Aorta (tissue), 5 donors: ENCODE data around the gene AMMECR1. TPM values are rescaled to one million over a fixed set of nuclear protein-coding genes. Genes with fewer than 3 reads are reported as not detected.
"Not testable (repeated sequence)": the region's sequence is repeated elsewhere in the genome, so short reads cannot be mapped to it uniquely, and the experiment has no call there.

Source experiments
- ATAC-seq: fragments of 200-7000 bp; cut with Tn5 transposase; one replicate; pipeline ENCODE4 v1.9.1; 2022; ENCODE audit warnings: moderate library complexity; ENCODE audit not compliant: low FRiP score
- DNase-seq, 2 donors: peaks; one replicate each; pipeline ENCODE4 v3.0.0-alpha.2; 2020
- H3K27ac ChIP-seq, 2 donors: one replicate each; pipeline ENCODE4 v1.5.1; 2013; ENCODE audit warnings: low read length in 2 of 2, mild to moderate bottlenecking in 2 of 2, moderate library complexity in 2 of 2, control low read depth in 1 of 2, inconsistent platforms in 1 of 2, low read depth in 1 of 2
- H3K27me3 ChIP-seq, 2 donors: one replicate each; pipeline ENCODE4 v1.6.1; 2013; ENCODE audit warnings: control low read depth in 1 of 2, low read length in 1 of 2, mild to moderate bottlenecking in 1 of 2, moderate library complexity in 1 of 2; ENCODE audit not compliant: insufficient read depth in 2 of 2, control insufficient read depth in 1 of 2
- H3K36me3 ChIP-seq, 2 donors: one replicate each; pipeline ENCODE4 v1.6.1; 2013; ENCODE audit warnings: control low read depth in 1 of 2, low read length in 1 of 2, mild to moderate bottlenecking in 1 of 2; ENCODE audit not compliant: insufficient read depth in 2 of 2, control insufficient read depth in 1 of 2
- H3K4me1 ChIP-seq, 2 donors: one replicate each; pipeline ENCODE4 v1.6.1; 2013; ENCODE audit warnings: low read length in 2 of 2, control low read depth in 1 of 2, mild to moderate bottlenecking in 1 of 2, moderate library complexity in 1 of 2; ENCODE audit not compliant: insufficient read depth in 2 of 2, control insufficient read depth in 1 of 2
- H3K4me3 ChIP-seq, 2 donors: one replicate each; pipeline ENCODE4 v1.5.1; 2013; ENCODE audit warnings: low read length in 2 of 2, control low read depth in 1 of 2, mild to moderate bottlenecking in 1 of 2
- H3K9me3 ChIP-seq: one replicate; pipeline ENCODE4 v1.6.1; 2013; ENCODE audit warnings: mild to moderate bottlenecking, low read length; ENCODE audit not compliant: control insufficient read depth
- WGBS, 2 donors: extraction: QIAGEN DNeasy Blood & Tissue Kit; methylation state at CpG; one replicate each; pipeline ENCODE4 v1.1.7; 2013; 5-methylcytosine and 5-hydroxymethylcytosine counted together
- intact Hi-C, 2 donors: fragments of 100-400 bp; cut with DNase I; formaldehyde crosslinking; loops; one replicate each; pipeline versions ENCODE4 v1.14.2 to v1.15.0; 2022
- polyA plus RNA-seq, 2 donors: library from polyadenylated mRNA; stranded (reverse); fragments of 200-250 nt; gene quantifications; one replicate each; pipeline ENCODE4 v1.2.3, GENCODE V29; 2013
- total RNA-seq, 2 donors: library from RNA; stranded (reverse); fragmentation: NEBNext Ultra II Directional; extraction: Animal tissue kit (Norgen Biotek cat#: 25700); gene quantifications; one replicate each; pipeline ENCODE4 v1.2.1, GENCODE V29; 2021
- donor health status: healthy with polysubstance abuse.
- donor health status: Bipolar disorder and iron deficiency.
- donor health status: DM: no; HTN: no; CAD: no.
- donor health status: DM: no; HTN: no; CAD: no.
- donor health status: DM: yes; HTN: yes; CAD: no.

Gene AMMECR1
- total and polyA plus RNA-seq, 4 donors = 0.92 to 4.0 (median 2.3) TPM

DNA sequence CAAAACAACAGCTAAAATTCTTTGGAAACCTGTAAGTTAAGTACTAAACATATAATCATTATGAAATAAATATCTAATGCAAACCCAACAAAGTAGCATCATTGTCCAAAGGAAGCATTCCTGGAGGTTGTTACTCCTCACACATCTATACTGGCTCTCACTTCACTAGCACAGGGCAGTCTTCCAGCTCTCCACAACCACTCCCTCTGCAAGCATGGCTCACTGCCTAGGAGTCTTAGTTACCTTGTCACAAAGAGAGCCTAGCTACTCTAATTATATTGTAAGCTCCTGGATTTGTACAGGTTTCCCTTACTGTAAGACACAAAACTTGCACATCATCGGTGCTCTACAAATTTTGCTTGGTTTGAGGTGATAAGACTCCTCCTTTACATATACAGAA lies 76.1 kb downstream of the AMMECR1 start:
- no peaks in the 10 kb centered on the region for H3K4me1 ChIP-seq
- no peak overlapping the region for H3K27ac ChIP-seq
- H3K9me3 ChIP-seq = no peaks in the 10 kb centered on the region
- intact Hi-C loops = no loop called here
- no peak for DNase-seq
- H3K4me3 ChIP-seq = no peak overlapping the region
- ATAC-seq = no peak
- no peaks in the 10 kb centered on the region for H3K36me3 ChIP-seq
- 67 to 97% methylated on average over 1 of the region's 1 CpG for WGBS, 2 donors
- no peaks in the 10 kb centered on the region for H3K27me3 ChIP-seq

DNA sequence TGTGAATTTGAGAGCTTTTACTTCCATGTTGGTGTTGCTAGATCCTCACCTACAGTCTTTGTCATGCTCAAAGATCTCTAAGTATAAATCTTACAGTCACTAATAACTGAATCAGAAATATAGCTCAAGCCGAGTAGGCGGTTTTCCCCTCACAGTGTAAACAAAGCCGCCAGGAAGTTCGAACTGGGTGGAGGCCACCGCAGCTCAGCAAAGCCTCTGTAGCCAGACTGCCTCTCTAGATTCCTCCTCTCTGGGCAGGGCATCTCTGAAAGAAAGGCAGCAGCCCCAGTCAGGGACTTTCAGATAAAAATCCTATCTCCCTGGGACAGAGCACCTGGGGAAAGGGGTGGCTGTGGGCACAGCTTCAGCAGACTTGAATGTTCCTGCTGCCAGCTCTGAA lies 79.6 kb downstream of the AMMECR1 start:
- H3K4me3 ChIP-seq, H3K9me3 ChIP-seq, H3K36me3 ChIP-seq, intact Hi-C loops, DNase-seq, H3K27me3 ChIP-seq, ATAC-seq, H3K4me1 ChIP-seq, H3K27ac ChIP-seq: not testable (repeated sequence)
- WGBS, 2 donors = 67 to 72% methylated on average over 5 of the region's 5 CpGs

DNA sequence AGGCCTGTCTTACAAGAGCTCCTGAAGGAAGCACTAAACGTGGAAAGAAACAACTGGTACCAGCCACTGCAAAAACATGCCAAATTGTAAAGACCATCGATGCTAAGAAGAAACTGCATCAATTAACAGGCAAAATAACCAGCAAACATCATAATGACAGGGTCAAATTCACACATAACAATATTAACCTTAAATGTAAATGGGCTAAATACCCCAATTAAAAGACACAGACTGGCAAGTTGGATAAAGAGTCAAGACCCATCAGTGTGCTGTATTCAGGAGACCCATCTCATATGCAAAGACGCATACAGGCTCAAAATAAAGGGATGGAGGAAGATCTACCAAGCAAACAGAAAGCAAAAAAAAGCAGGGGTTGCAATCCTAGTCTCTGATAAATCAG lies 86.4 kb downstream of the AMMECR1 start:
- H3K4me3 ChIP-seq, H3K36me3 ChIP-seq, intact Hi-C loops, ATAC-seq, H3K27me3 ChIP-seq, DNase-seq, H3K27ac ChIP-seq, H3K9me3 ChIP-seq, H3K4me1 ChIP-seq: not testable (repeated sequence)
- WGBS, 2 donors = 61 to 74% methylated on average over 3 of the region's 3 CpGs

DNA sequence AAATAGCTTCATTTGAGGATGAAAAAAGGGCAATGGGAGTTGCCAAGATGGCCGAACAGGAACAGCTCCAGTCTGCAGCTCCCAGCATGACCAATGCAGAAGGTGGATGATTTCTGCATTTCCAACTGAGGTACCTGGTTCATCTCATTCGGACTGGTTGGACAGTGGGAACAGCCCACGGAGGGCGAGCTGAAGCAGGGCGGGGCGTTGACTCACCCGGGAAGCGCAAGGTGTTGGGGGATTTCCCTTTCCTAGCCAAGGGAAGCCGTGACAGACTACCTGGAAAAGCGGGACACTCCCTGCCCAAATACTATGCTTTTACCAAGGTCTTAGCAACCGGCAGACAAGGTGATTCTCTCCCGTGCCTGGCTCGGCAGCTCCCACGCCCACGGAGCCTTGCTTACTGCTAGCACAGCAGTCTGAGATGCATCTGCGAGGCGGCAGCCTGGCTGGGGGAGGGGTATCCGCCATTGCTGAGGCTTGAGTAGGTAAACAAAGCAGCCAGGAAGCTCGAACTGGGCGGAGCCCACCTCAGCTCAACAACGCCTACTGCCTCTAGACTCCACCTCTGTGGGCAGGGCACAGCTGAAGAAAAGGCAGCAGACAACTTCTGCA lies 88.3 kb downstream of the AMMECR1 start:
- H3K27me3 ChIP-seq, H3K9me3 ChIP-seq, intact Hi-C loops, H3K27ac ChIP-seq, ATAC-seq, H3K4me1 ChIP-seq, H3K4me3 ChIP-seq, H3K36me3 ChIP-seq: not testable (repeated sequence)
- peak in 1 of 2 donors; percentile 45 for DNase-seq
- WGBS, 2 donors = 62 to 86% methylated on average over 21 of the region's 21 CpGs

DNA sequence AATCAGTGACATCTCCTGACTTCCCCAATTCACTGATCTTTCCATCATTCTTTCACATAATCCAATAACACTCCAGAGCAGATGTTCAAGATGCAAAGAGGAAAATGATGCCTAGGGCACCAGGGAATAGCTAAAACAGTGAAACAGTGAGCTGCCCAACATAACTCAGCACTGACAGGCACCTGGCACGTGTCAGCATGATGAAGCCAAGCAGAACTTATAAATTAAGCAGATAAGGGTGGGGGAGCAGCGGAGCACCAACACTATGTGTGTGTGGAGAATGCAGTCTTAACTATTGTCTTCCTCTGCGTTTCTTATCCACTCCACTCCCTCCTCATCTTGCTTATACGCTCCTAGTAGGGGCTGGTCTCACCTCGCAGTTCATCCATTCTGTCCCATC lies 89.4 kb downstream of the AMMECR1 start:
- ATAC-seq = no peak

DNA sequence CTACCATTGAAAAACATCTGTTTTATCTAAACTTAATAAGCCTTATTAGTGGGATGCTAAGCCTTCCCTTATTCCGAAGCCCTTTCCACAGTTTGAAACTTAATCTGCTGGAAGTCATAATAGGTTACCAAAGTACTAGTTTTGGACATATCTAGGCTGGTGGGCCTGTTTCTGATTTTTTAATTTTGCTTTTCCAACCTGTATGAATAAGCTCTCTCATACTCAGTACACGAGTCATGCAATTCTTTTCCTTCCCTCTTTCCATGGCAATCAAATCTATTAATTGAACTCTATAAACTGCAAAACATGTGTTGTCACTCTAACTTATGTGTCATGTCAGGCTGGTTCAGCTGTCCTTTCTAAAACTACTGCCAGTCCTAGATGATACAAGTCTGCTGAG lies 91.0 kb downstream of the AMMECR1 start:
- DNase-seq (no peak), ATAC-seq (no peak)
- 81 to 93% methylated on average over 2 of the region's 2 CpGs for WGBS, 2 donors
- H3K36me3 ChIP-seq = no peaks in the 10 kb centered on the region
- H3K4me1 ChIP-seq = no peaks in the 10 kb centered on the region
- H3K9me3 ChIP-seq = no peaks in the 10 kb centered on the region
- no peak overlapping the region for H3K27ac ChIP-seq
- intact Hi-C loops = no loop called here
- H3K4me3 ChIP-seq = no peak overlapping the region
- no peaks in the 10 kb centered on the region for H3K27me3 ChIP-seq

More for the DNA sequence above, 89.4 kb downstream of the AMMECR1 start:
- H3K9me3 ChIP-seq = no peaks in the 10 kb centered on the region
- no peaks in the 10 kb centered on the region for H3K36me3 ChIP-seq
- no peak for DNase-seq
- 64 to 82% methylated on average over 5 of the region's 5 CpGs for WGBS, 2 donors
- no peak overlapping the region for H3K27ac ChIP-seq
- intact Hi-C loops = no loop called here
- H3K4me3 ChIP-seq = no peak overlapping the region
- H3K27me3 ChIP-seq = no peaks in the 10 kb centered on the region
- no peaks in the 10 kb centered on the region for H3K4me1 ChIP-seq

DNA sequence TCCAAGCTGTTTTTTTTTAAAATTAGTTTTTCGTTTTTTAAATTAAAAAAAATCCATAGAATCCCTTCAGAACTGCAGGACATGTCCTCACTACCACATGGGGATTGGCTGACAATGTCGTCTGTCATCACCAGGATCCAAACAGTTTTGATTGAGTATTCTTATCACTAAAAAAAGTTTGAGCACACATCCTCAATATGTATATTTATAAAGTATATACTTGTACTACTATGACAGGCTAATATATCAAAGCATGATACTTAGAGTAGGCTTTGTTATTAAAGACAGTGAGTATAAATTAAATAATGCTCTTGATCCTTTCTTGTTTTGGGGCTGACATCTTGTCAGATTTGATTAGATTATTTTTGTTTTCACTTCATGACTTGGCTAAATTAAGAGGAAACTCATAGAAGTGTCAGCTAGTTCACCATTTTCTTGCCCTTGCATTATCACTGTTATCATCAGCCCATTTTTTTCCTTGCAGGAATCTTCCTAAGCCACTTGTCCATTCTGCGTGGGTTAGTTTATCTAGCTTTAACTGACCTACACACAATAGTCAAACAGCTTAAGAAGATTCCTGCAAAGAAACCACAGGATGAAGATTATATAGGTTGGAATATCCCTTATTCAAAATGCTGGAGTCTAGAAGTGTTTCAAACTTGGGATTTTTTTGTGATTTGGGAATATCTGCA lies 92.8 kb downstream of the AMMECR1 start:
- no peak for ATAC-seq
- intact Hi-C loops = no loop called here
- Histone ChIP-seq H3K36me3 (no peaks in the 10 kb centered on the region), H3K27ac (no peak overlapping the region), H3K27me3 (no peaks in the 10 kb centered on the region), H3K4me3 (no peak overlapping the region), H3K9me3 (no peaks in the 10 kb centered on the region), H3K4me1 (no peaks in the 10 kb centered on the region)
- 46 to 87% methylated on average over 3 of the region's 3 CpGs for WGBS, 2 donors
- DNase-seq = no peak

DNA sequence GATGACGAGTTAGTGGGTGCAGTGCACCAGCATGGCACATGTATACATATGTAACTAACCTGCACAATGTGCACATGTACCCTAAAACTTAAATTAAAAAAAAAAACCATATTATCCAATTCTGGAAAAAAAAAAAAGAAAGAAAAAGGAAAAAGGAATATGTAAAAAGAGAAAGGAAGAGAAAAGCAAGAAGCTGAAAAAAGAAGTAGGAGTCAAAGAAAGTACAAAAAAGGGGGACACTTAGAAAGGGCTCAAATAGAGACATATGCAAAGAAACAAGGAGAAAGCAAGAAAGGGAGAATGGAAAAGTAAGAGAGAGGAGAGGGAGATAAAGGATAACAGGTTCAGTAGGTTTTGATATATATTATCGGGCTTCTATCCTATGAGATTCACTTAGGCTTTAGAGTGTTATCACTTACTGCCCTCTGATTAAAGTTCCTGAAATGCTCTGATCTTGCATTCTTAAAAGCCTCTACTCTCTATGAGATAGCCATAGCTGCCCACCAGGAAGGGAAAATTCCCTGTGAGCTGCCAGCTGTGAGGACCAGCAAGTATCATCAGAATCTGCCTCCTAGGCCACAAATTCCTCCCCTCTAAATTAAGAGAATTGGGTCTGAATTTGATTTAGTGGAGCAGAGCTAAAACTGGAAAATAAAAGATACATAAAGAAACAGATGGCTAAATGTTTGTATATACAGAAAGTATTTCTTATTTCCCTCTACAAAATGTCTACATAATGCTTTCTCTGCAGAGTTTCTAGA lies 95.2 kb downstream of the AMMECR1 start:
- H3K4me3 ChIP-seq = no peak overlapping the region
- WGBS, 2 donors = 95 to 100% methylated on average over 1 of the region's 2 CpGs
- DNase-seq (no peak), ATAC-seq (no peak)
- no peak overlapping the region for H3K27ac ChIP-seq
- intact Hi-C loops = no loop called here
- H3K27me3 ChIP-seq = no peaks in the 10 kb centered on the region
- no peaks in the 10 kb centered on the region for H3K4me1 ChIP-seq
- H3K9me3 ChIP-seq = no peaks in the 10 kb centered on the region
- H3K36me3 ChIP-seq = no peaks in the 10 kb centered on the region

DNA sequence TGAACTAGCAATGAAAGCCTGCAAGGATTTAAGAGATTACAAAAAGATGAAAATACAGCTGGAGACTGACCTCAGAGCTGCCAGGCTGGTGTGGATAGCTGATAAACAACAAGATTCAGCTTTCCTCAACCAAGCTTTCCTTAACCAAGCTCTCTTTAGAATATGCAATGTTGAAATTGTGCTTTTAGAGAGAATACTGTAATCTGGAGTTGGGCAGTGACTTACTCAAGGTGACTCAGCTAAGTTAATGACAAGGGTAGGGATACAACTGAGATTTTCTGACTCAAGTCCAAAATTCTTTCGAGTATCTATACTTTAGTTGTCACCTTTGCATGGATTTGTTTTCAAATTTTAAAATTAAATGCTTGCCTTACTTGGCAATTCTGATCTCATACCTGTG lies 98.0 kb downstream of the AMMECR1 start:
- intact Hi-C loops = no loop called here
- Histone ChIP-seq H3K27ac (no peak overlapping the region), H3K27me3 (no peaks in the 10 kb centered on the region), H3K4me1 (no peaks in the 10 kb centered on the region), H3K4me3 (no peak overlapping the region), H3K36me3 (no peaks in the 10 kb centered on the region), H3K9me3 (no peaks in the 10 kb centered on the region)
- DNase-seq (no peak), ATAC-seq (no peak)
- 58 to 87% methylated on average over 1 of the region's 1 CpG for WGBS, 2 donors
